GM19372 (cell line): Measurements from ENCODE around the gene TMEM163.
"Not testable (repeated sequence)": the region's sequence is repeated elsewhere in the genome, so short reads cannot be mapped to it uniquely, and the experiment has no call there.

Source experiments
- ATAC-seq: cut with Tn5 transposase; IDR thresholded peaks from one replicate; pipeline ENCODE4 v1.9.1; 2021; ENCODE audit warnings: mild to moderate bottlenecking, low read depth, moderate library complexity; ENCODE audit not compliant: unreplicated experiment

Gene TMEM163

DNA sequence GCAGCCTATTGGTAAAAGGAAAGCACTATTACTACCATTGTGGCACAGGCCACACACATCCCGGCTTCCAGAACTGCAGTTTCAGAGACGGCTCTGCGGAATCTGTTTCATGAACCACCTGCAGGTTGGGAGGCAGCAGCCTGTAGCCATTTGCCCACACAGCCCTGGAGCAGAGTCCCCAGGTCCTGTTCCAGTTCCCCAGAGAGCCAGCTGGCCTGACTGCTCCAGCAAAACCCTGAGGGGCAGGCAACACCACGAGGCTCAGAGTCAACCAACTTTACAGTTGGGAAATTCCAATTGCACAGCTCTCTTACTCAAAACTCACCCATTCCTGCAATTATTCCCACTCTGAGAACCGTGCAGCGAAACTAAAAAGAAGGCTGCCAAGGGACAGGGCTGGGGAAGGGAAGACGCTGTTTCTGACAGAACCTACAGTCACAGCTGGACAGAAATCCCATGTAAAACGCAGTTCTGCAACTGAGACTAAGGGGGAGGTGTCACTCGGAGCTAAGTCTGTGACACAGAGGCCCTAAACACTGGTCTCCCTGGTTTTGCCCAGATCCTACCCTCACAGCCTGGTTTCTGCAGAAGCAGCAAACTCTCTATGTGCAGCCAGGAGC lies 219.4 kb downstream of the TMEM163 start:
- no peak for ATAC-seq

DNA sequence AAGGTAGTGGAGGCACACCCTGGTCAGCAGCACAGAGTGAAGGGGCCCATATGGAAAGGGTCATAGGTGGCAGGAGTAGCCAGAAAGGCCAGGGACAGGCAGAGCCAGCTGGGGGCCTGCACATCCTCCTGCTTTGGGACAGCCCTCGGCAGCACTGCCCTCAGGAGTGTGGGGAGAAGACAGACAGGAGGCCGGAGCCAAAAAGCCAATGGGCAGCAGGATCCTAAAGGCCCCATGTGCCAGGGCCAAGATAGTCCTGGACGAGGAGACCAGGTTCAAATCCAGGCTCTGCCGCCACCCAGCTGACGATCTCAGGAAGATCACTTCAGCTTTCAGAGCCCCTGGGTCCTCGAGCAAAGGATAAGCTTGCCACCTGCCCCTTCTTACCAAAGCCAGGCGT lies 220.1 kb downstream of the TMEM163 start:
- no peak for ATAC-seq

DNA sequence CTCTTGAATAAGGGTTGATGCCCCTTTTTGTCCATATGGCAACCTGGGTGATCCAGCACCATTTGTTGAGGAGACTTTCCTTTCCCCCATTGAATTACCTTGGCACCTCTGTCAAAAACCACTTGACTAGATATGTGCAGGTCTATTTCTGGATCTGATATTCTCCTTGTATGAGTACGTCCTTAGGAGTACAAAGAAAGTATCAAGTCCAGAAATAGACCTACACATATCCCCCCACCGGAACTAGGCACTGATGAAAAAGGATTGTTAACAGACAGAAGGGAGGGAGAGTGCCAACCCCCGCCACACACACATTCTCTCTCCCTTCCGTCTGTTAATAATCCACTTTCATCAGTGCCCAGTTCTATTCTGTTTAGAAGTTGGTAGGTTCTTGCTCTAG lies 225.0 kb downstream of the TMEM163 start:
- ATAC-seq = no peak

DNA sequence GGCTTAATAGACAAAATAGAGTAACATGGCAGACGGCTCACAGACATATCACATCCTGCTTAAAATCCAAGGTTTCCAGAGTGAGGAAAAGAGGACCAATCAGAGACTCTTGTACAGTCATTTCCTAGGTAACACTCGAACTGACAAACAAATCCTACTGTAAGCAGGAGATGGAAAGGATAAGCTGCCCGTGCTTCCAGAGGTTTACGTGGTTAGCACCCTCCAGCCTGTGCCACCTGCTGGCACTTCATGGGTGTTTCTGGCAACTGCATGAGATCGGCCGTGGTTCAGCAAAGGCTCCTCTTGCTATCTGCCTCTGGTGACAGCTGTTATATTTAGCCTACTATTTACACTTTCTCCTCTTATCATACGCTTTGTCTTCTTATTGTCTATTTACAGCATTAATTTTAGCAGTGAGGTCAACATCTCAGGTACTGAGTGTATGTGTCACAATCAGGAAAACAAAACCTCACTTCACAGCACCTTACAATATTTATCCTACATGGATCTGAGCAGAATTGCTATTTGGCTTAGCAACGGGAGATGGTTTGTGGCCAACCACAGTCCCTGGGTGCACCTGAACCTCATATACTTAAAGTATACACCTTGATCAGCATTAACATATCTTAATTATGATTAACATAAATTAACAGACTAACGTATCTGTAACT lies 226.9 kb downstream of the TMEM163 start:
- ATAC-seq = no peak

DNA sequence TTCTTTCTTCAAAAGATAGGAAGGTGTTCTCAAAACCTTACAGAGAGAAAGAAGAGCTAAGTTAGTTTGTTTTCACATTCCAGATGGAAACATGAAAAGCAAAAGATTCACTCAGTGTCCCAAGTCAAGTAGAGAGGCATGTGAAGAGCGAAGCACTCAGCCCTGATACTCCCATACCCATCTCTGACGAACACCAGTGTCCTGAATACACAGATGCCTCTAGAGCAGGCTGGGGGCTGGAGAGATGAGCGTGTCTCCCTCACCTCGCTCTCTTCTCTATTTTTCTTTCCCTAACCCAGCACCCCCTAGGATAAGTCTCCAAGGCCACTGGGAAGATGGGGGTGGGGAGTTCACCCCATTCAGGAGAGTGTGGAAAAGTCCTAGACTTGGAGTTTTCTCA lies 227.8 kb downstream of the TMEM163 start:
- no peak for ATAC-seq

DNA sequence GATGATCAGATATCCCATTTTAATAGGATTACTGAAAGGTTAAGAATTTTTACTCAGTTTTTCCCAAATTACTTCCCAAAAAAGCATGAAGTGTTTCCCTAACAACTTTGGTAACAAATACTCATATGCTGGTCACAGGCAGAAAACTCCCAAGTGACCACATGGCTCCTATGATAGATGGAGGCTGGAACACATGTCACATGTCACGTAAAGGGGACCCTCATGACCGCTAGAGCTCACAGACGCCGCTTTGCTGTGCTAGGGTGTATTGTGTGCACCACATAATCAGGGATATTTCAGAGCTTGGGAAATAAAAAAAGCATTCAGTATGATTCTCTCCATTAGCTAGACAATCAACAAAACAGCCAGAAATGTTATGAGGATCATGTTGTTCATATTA lies 228.2 kb downstream of the TMEM163 start:
- no peak for ATAC-seq

DNA sequence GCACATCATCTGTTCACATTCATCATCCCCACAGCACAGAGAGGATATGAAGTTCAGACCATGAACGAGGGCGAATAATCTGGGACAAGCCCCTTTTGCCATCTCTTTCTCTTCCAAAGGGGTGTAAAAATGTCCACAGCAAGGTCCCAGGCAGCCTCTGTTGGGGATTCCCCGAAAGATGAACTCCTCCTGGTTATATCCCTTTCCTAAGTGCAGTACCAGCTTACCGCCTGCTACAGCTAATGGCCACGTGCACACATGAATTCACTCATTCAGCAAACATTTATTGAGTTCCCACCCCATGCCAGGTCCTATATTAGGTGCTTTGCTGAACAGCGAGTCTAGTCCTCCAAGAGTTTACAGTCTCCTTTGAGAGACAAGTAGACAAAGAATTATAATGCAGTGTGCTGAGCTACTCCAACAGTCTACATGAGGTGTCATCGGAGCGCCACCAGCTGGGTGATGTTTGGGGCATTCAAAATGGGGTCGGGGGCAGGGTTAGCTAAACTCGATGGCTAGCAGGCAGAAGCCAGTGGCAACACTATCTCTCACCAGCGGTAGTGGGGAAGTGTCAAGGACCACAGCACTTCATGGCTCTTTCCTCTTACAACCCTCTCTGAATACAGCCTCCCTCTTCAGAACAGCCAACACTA lies 228.9 kb downstream of the TMEM163 start:
- ATAC-seq = no peak

DNA sequence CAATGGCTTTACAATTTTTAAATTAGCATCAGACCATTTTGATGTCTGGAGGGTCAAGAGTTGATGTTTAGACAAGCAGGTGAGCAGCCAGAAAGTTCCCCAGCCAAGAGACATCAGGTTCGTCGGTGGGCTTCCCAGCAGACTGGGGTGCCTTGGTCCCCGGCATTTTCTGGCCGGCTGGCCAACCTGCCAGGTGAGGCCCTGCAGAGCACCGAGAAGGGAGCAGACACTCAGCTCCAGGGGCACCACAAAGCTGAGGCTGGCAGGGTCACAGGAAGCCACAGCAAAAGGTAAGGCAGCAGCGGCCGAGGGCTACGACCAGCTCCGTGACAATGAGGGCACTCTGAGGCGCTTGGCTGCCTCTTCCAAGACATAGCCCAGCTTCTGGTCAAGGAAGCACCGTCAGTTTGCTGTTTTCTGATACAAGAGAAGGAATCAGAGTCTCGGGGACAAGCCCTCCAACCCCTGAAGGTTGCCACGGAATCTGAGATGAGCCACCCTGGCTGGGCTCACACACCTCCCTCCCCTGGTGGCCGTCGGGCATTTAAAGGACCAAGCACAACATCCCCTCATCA lies 235.9 kb downstream of the TMEM163 start:
- ATAC-seq = no peak

DNA sequence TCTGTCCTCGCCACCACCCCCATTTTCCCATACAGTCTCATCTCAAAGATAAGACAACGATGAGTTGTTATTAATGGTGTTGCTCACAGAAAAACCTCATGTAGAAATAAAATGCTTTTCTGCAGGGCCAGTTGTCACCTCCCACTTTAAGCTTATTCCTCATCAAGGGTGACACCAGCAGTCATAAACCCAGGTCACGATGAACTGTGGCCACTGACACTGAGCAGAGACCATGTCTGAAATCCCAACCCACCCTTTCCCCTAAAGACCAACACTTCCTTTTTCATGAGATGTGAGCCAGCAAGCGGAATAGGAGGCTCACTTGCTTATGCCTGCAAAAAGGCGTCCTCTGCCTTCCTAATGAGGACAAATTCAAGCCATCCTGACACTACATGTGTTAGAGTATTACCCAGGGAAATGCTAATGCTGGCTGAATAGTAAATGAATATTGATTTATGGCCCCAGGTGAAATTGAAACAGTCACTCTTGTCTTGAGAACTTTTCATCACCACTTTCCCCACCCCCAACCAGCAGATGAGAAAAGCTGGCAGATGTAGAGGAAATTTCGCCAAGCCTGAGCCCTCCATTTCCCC lies 236.6 kb downstream of the TMEM163 start:
- ATAC-seq = no peak

DNA sequence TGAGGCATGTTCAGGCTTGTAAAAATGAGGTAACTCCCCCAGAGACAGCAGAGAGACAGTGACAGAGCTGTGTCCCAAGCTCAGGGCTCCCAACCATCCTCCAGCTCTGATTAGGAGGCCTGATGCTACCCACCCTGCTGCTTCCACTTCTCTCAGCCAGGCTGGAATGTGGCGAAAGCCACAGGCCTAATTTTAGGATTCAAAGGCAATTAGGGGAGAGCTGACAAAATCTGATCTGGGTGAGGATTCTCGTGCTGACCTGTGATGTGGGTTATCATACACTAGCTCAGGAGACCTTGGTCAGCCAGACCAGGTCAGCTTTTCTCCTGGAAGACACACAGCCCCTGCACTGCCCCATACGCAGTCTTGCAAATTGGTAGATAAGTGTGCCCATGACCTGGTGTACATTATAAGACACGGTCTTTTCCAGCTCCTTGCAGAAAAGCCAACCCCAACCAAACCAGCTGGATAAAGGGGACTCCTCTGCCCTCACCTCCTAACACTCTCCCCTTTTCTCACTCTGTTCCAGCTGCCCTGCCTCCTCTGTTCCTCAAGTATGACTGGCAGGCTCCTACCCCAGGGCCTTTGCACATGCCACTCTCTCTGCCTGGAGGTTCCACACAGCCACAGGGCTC lies 239.0 kb downstream of the TMEM163 start:
- no peak for ATAC-seq

DNA sequence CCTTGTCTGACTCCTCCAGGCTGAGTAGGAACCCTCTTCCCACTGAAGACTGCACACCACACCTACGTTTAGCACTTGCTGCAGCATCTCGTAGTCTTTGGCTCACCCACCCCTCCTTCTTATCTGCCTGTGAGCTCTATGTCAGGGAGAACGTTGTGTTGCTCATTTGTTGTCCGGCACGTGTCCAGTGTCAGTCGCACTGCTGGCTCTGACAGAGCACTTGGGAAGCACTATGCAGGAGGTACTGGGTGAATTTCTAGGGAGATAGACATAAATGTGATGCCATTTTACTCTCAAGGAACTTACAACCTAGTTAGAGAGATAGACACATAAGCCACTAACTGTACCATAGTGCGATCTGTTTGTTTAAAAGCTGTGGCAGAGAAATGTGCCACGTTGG lies 241.8 kb downstream of the TMEM163 start:
- ATAC-seq = not testable (repeated sequence)

DNA sequence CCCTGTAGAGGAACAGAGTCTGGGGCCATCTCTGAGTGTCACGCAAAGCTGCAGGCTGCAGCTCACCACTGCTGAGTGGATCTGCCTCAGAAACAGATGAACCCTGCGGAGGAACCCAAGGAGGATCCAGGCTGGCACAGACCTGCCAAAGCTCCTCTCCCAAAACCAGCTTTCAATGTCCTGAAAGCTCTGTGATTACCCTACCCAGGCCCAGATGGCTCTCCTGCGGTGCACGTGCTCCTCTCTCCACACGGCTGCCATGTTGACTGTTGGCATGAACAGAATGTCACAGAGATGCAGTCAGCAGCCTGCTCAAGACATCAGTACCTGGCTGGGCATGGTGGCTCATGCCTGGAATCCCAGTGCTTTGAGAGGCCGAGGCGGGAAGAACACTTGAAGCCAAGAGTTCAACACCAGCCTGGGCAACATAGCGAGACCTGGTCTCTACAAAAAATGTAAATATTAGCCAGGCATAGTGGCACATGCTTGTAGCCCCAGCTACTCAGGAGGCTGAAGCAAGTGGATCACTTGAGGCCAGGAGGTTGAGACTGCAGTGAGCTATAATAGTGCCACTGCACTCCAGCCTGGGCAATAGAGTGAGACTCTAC lies 248.1 kb downstream of the TMEM163 start:
- no peak for ATAC-seq

DNA sequence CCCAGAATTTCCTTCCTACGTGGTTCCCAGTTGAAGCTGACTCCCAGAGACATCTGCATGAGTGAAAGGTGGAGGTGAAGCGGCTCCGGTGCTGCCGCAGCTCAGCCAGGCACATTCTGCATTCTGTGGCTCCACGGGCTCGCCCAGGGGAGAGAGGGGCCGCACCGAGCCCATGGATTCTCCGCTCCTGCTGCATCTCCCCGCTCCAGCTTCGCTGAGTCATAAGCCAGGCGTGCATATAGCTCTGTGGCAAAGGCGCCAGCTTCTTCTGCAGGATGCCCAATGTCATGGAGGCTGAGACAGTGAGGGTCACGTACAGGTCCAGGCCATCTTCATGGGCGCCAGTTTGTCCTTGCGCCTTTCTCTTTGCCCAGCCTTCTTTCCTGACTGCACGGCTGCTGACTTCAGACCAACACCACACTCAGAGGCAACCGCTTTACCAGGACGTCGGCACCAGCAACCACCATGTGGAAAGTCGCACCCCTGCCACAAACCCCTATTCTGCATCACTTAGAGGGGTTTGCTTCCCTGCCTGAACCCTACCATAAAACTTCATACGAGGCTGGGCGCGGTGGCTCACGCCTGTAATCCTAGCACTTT lies 249.2 kb downstream of the TMEM163 start:
- no peak for ATAC-seq

DNA sequence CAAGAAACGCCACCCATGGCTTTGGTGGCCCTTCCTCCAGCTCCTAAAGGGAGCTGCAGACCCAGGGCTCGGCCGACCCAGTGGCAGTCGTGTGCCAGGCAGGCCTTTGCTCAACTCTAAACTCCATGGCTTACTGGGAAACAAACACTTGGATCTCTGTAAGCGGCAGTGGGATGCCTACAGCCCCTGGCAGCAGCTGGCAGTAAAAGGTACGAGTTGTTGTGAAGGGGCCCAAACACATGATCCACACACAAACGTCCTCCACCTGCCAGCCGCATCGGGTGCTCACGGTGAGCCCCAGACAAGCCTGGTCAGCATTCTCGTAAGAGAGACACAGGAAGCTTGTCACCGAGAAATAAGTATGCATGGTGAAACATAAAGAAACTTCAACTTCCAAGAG lies 250.0 kb downstream of the TMEM163 start:
- ATAC-seq = no peak

DNA sequence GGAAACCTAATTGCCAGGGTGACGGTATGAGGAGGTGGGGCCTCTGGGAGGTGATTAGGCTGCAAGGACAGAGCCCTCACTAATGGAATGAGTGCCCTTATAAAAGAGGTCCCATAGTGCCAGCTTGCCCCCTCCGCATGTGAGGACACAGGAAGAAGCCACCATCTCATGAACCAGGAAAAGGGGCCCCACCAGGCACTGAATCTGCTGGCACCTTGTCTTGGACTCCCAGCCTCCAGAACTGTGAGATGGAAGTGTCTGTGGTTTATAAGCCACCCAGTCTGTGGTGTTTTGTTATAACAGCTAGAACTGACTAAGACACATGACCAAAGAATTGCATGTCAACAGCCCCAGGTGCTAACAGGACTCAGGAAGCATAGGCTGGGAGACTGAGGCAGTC lies 250.6 kb downstream of the TMEM163 start:
- no peak for ATAC-seq

DNA sequence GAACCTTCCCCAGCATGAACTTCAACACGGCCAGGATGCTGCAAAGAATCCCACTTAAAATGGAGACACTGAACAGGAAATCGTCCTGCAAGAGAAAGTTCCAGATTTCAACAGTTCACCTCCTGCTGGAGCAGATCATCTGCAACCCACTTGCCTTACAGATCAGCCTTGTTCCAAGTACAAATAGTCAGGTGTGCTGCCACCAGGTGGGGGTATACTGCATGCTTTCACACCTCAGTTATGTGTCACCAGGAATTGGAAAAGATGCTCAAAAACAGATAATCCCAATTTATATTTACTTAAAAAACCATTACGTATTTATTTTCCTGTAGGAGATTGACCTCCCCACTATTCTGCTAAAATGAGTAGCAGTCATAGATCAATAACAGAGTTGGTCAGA lies 252.7 kb downstream of the TMEM163 start:
- no peak for ATAC-seq

DNA sequence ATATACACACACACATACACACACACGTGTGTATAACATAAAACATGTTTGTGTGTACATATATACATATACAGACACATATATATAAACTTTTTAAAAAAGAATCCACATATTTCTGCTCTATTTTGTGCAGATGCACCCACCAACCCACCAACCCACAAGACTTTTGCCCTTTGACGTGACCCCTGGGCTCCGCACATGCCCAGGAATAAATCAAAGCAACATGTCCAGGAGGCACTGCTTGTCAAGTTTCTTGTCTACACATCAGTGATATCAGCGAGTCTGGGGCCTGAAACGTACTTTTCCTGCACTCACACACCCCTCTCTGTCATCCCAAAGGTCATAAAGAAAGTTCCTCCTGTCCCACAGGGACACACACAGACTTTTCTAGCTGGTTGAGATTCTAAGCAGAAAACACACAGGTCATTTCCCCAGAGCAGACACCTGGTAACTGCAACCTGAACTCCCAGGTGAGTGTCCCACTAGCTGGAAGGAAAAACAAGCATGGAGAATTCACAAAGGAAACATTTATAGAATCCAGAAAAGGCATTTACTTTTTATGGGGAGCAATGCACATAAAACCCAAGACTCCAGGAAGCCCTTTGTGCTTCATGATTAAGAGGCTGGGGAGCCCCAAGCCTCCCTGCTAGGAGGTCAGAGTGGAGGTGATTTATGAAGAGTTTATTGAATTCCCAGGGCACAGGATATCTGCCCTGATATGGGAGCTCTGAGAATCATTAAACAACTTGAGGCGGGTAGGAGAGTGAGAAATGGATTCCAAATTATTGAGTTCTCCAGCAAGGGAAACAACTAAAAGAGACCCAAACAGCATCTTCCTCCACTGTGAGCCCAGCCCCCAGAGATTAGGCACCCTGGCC lies 253.3 kb downstream of the TMEM163 start:
- ATAC-seq = no peak

DNA sequence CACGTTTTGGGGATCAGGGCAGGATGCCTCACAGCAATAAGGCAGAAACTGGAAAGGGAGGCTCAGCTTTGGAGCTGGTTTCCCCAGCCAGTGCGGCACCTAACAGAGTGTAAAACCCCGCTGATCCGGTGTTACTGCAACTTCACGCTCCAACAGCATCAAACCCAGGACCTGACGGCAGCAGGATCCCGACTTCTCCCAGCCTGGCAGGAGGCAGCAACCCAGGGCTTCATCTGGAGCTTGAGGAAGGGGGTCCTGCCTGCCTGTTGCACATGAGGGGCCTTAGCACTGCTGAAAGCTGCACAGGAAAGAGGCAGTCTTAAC lies 255.1 kb downstream of the TMEM163 start:
- ATAC-seq = no peak
